Chondrocyte (in vitro differentiated cells): ENCODE results near the gene TENM3. TPM values are rescaled to one million over a fixed set of nuclear protein-coding genes. Genes with fewer than 3 reads are reported as not detected.
"Not testable (repeated sequence)": the region's sequence is repeated elsewhere in the genome, so short reads cannot be mapped to it uniquely, and the experiment has no call there.

Experiments
- DNase-seq: peaks from one replicate; pipeline ENCODE4 v3.0.0; 2021; ENCODE audit warnings: mixed read lengths, low spot score
- H3K27ac Mint-ChIP-seq: one replicate; pipeline ENCODE4 v1.8.0; 2021; ENCODE audit warnings: mild to moderate bottlenecking, moderate library complexity, mixed read lengths; ENCODE audit not compliant: unreplicated experiment
- H3K27me3 Mint-ChIP-seq: 2 replicates; pipeline ENCODE4 v1.8.0; 2021; ENCODE audit warnings: low read depth, mixed read lengths
- H3K36me3 Mint-ChIP-seq: 2 replicates; pipeline ENCODE4 v1.8.0; 2021; ENCODE audit warnings: low read depth, mixed read lengths
- H3K4me1 Mint-ChIP-seq: 2 replicates; pipeline ENCODE4 v1.8.0; 2021; ENCODE audit warnings: low read depth, mild to moderate bottlenecking, mixed read lengths
- H3K4me3 Mint-ChIP-seq: one replicate; pipeline ENCODE4 v1.8.0; 2021; ENCODE audit warnings: mild to moderate bottlenecking, moderate library complexity, mixed read lengths; ENCODE audit not compliant: unreplicated experiment
- H3K9me3 Mint-ChIP-seq: 2 replicates; pipeline ENCODE4 v1.8.0; 2021; ENCODE audit warnings: low read depth, mixed read lengths
- CTCF ChIP-seq: fragments of 200-600 bp; sonication (generic); IDR thresholded peaks from 2 replicates; pipeline ENCODE4 v1.5.0; 2021; ENCODE audit warnings: antibody characterized with exemption, mild to moderate bottlenecking, moderate library complexity
- long read RNA-seq: library from polyadenylated mRNA; stranded (forward); transcript quantifications from one replicate; pipeline ENCODE4 v2.0.0, GENCODE V29; 2021
- total RNA-seq: library from RNA; stranded (reverse); gene quantifications from 3 replicates; pipeline ENCODE4 v1.2.1, GENCODE V29; 2021

TENM3 gene
- 87.0 to 135 TPM (median 87.6 TPM) in 3 replicates for total RNA-seq
- long read RNA-seq, partial matches to known transcripts: 23 of 33 reads
- long read RNA-seq, other reads (novel, unspliced or antisense): 10 of 33 reads

DNA sequence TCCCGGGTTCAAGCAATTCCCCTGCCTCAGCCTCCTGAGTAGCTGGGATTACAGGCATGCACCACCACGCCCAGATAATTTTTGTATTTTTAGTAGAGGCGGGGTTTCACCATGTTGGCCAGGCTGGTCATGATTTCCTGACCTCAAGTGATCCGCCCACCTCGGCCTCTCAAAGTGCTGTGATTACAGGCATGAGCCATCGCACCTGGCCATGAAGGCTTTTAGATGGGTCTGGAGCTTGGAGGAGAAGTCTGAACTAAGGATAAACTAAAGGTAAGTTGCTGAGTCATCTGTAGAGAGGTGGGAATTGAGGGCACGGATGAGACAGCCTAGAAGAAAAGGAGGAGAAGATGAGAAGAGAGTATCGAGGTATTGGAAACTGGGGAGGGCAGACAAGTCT lies at the start of gene TENM3:
TENM3 (plus strand) TSS at position 199 of the 400 bp plus-strand sequence. CDS start 80,619 bp downstream, outside the sequence.
- H3K4me1 Mint-ChIP-seq: peaks cover 63% of the 10 kb centered on the region

GRCh38 chr4:182194091-182194824 lies 48.9 kb upstream of the TENM3 start:
- H3K27ac Mint-ChIP-seq: no peak overlapping the region
- no peaks in the 10 kb centered on the region for H3K9me3 Mint-ChIP-seq
- DNase-seq: no peak
- no peaks in the 10 kb centered on the region for H3K27me3 Mint-ChIP-seq
- H3K4me3 Mint-ChIP-seq: no peak overlapping the region
- no peaks in the 10 kb centered on the region for H3K36me3 Mint-ChIP-seq
- H3K4me1 Mint-ChIP-seq: peaks cover 52% of the 10 kb centered on the region
- TF ChIP-seq CTCF: no peak

More for the DNA sequence above, at the start of gene TENM3:
- not testable (repeated sequence) for H3K27ac Mint-ChIP-seq, H3K4me3 Mint-ChIP-seq, H3K9me3 Mint-ChIP-seq, DNase-seq, H3K36me3 Mint-ChIP-seq, H3K27me3 Mint-ChIP-seq

- TF ChIP-seq CTCF: no peak
- no peaks in the 10 kb centered on the region for H3K9me3 Mint-ChIP-seq
- H3K36me3 Mint-ChIP-seq: no peaks in the 10 kb centered on the region
- H3K4me1 Mint-ChIP-seq: peaks cover 31% of the 10 kb centered on the region
- DNase-seq: no peak
- H3K27ac Mint-ChIP-seq: no peak overlapping the region
- H3K4me3 Mint-ChIP-seq: no peak overlapping the region
- no peaks in the 10 kb centered on the region for H3K27me3 Mint-ChIP-seq
Observed at GRCh38 chr4:182197611-182198010, 45.6 kb upstream of the TENM3 start.

GRCh38 chr4:182201871-182202270 lies 41.3 kb upstream of the TENM3 start:
- H3K36me3 Mint-ChIP-seq: no peaks in the 10 kb centered on the region
- no peak overlapping the region for H3K27ac Mint-ChIP-seq
- no peak for TF ChIP-seq CTCF
- H3K4me3 Mint-ChIP-seq: no peak overlapping the region
- DNase-seq: no peak
- H3K9me3 Mint-ChIP-seq: no peaks in the 10 kb centered on the region
- H3K4me1 Mint-ChIP-seq: peaks cover 28% of the 10 kb centered on the region
- H3K27me3 Mint-ChIP-seq: no peaks in the 10 kb centered on the region

DNA sequence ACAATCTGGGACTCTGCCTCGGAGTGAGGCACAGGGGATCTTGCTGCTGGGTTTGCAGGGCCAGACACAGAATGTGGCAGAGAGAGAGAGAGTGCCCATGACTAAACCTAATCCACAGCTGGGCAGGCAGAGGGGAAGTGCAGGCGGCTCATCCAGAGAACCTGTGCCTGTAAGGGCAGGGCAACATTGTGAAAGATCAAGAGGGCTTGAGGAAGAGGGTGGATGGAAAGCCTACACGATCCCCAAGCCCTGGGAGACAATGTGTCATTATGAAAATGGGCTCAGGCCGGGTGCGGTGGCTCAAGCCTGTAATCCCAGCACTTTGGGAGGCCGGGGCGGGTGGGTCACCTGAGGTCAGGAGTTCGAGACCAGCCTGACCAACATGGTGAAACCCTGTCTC lies 40.6 kb upstream of the TENM3 start:
- no peaks in the 10 kb centered on the region for H3K36me3 Mint-ChIP-seq
- H3K4me3 Mint-ChIP-seq: no peak overlapping the region
- no peak overlapping the region for H3K27ac Mint-ChIP-seq
- H3K9me3 Mint-ChIP-seq: no peaks in the 10 kb centered on the region
- DNase-seq: no peak
- peaks cover 35% of the 10 kb centered on the region for H3K4me1 Mint-ChIP-seq
- no peaks in the 10 kb centered on the region for H3K27me3 Mint-ChIP-seq
- TF ChIP-seq CTCF: no peak
